Upper lobe of left lung (tissue), 6 donors: ENCODE data around the gene TNS3. TPM values are rescaled to one million over a fixed set of nuclear protein-coding genes. Genes with fewer than 3 reads are reported as not detected.

Experiments
- ATAC-seq, 2 donors: fragments of 200-7000 bp; cut with Tn5 transposase; one replicate each; pipeline ENCODE4 v1.9.1; 2022; ENCODE audit warnings: mild to moderate bottlenecking in 2 of 2, moderate library complexity in 2 of 2; ENCODE audit not compliant: low FRiP score in 2 of 2
- DNase-seq, 2 donors: peaks; one replicate each; pipeline ENCODE4 v3.0.0-alpha.2; 2019 to 2020
- H3K27ac ChIP-seq, 4 donors: fragments of 200-600 bp; sonication (generic); one replicate each; pipeline ENCODE4 v1.5.1; 2016 to 2019
- H3K27me3 ChIP-seq, 4 donors: fragments of 200-600 bp; sonication (generic); one replicate each; pipeline ENCODE4 v1.5.1; 2017 to 2019
- H3K36me3 ChIP-seq, 4 donors: fragments of 200-600 bp; sonication (generic); one replicate each; pipeline ENCODE4 v1.5.1; 2016 to 2019
- H3K4me1 ChIP-seq, 4 donors: fragments of 200-600 bp; sonication (generic); one replicate each; pipeline ENCODE4 v1.5.1; 2018 to 2019
- H3K4me3 ChIP-seq, 4 donors: fragments of 200-600 bp; sonication (generic); one replicate each; pipeline ENCODE4 v1.5.1; 2017 to 2019; ENCODE audit warnings: mild to moderate bottlenecking in 2 of 4, moderate library complexity in 1 of 4
- H3K9me3 ChIP-seq, 4 donors: fragments of 200-600 bp; sonication (generic); one replicate each; pipeline ENCODE4 v1.5.1; 2018 to 2019
- CTCF ChIP-seq, 6 experiments: fragments of 450-650 bp in 4 of 6; fragments of 200-600 bp in 2 of 6; sonication (generic) in 2 of 6; IDR thresholded peaks; one replicate each; pipeline ENCODE4 v1.5.1; 2016 to 2019; ENCODE audit warnings: antibody characterized with exemption in 6 of 6
- EP300 ChIP-seq, 4 donors: sonication (generic); formaldehyde crosslinking; IDR thresholded peaks; one replicate each; pipeline ENCODE4 v1.5.1; 2017; ENCODE audit warnings: antibody characterized with exemption in 4 of 4, control low read depth in 2 of 4
- POLR2A ChIP-seq, 4 donors: fragments of 450-650 bp; IDR thresholded peaks; one replicate each; pipeline ENCODE4 v1.5.1; 2016 to 2017; ENCODE audit warnings: antibody characterized with exemption in 4 of 4, mild to moderate bottlenecking in 2 of 4
- POLR2AphosphoS5 ChIP-seq, 2 donors: sonication (generic); formaldehyde crosslinking; IDR thresholded peaks; one replicate each; pipeline ENCODE4 v1.5.1; 2017; ENCODE audit warnings: antibody characterized with exemption in 2 of 2
- WGBS, 2 donors: methylation state at CpG; one replicate each; pipeline ENCODE4 v1.1.5; 2017 to 2018; 5-methylcytosine and 5-hydroxymethylcytosine counted together
- total RNA-seq, 6 donors: library from RNA; depleted of rRNA in 4 of 6; stranded (reverse); fragments of >200 nt in 4 of 6; gene quantifications; one replicate each; pipeline versions ENCODE4 v1.1.0 to v1.2.1, GENCODE V29; 2016 to 2021
- donor health status: DM: no; HTN: no; CAD: no; lungs with moderate emphysema.
- donor health status: DM: no; HTN: yes; CAD: no; lungs with severe emphysema.

The TNS3 gene
- total RNA-seq, 6 donors from 2014 or later = 90.6 to 266 (median 143) TPM

GRCh38 chr7:47619806-47620205 is 37.9 kb upstream of the TNS3 start:
- ATAC-seq = no peak
- H3K27ac ChIP-seq = no peak overlapping the region

DNA sequence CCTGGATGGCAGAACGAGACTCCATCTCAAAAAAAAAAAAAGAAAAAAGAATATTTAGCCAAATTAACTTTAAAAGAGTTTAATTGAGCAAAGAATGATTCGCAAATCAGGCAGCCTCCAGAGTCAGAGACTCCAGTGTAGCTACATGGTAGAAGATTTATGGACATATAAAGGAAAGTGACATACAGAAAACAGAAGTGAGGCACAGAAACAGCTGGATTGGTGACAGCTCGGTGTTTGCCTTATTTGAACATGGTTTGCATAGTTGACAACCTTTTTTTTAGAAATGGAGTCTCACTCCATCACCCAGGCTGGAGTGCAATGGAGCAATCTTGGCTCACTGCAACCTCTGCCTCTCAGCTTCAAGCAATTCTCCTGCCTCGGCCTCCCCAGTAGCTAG is 35.2 kb upstream of the TNS3 start:
- ATAC-seq (no peak), DNase-seq (no peak)
- no peak for TF ChIP-seq EP300 (IDR thresholded peaks at IDR 0.05)
- no peak for TF ChIP-seq POLR2A (IDR thresholded peaks at IDR 0.05)
- no peak for TF ChIP-seq CTCF (IDR thresholded peaks at IDR 0.05)
- no peak for TF ChIP-seq POLR2AphosphoS5 (IDR thresholded peaks at IDR 0.05)
- Histone ChIP-seq H3K27me3 (no peaks in the 10 kb centered on the region), H3K4me1 (peaks cover 3 to 8% (median 6%) of the 10 kb centered on the region in 4 donors), H3K4me3 (no peak overlapping the region), H3K9me3 (no peaks in the 10 kb centered on the region), H3K27ac (no peak overlapping the region), H3K36me3 (no peaks in the 10 kb centered on the region)
- WGBS, 2 donors = 89 to 90% methylated on average over 4 of the region's 4 CpGs

More at GRCh38 chr7:47619806-47620205, 37.9 kb upstream of the TNS3 start:
- DNase-seq = no peak
- peaks cover 10 to 15% (median 13%) of the 10 kb centered on the region in 4 donors for H3K4me1 ChIP-seq
- H3K27me3 ChIP-seq = no peaks in the 10 kb centered on the region
- H3K9me3 ChIP-seq = no peaks in the 10 kb centered on the region
- no peak overlapping the region for H3K4me3 ChIP-seq
- H3K36me3 ChIP-seq = no peaks in the 10 kb centered on the region
- TF ChIP-seq POLR2AphosphoS5 (IDR thresholded peaks at IDR 0.05) (no peak), POLR2A (IDR thresholded peaks at IDR 0.05) (no peak), EP300 (IDR thresholded peaks at IDR 0.05) (no peak), CTCF (IDR thresholded peaks at IDR 0.05) (no peak)

GRCh38 chr7:47614450-47614849 is 32.5 kb upstream of the TNS3 start:
- Histone ChIP-seq H3K9me3 (no peaks in the 10 kb centered on the region), H3K27me3 (no peaks in the 10 kb centered on the region), H3K36me3 (no peaks in the 10 kb centered on the region), H3K27ac (no peak overlapping the region), H3K4me1 (peaks cover 3 to 18% (median 16%) of the 10 kb centered on the region in 4 donors), H3K4me3 (no peak overlapping the region)
- no peak for DNase-seq
- ATAC-seq = no peak
- 90 to 96% methylated on average over 6 of the region's 6 CpGs for WGBS, 2 donors
- no peak for TF ChIP-seq EP300 (IDR thresholded peaks at IDR 0.05)
- TF ChIP-seq POLR2A (IDR thresholded peaks at IDR 0.05) = no peak
- TF ChIP-seq CTCF (IDR thresholded peaks at IDR 0.05) = no peak
- no peak for TF ChIP-seq POLR2AphosphoS5 (IDR thresholded peaks at IDR 0.05)

- no peak for TF ChIP-seq POLR2A (IDR thresholded peaks at IDR 0.05)
- TF ChIP-seq CTCF (IDR thresholded peaks at IDR 0.05) = no peak
- TF ChIP-seq POLR2AphosphoS5 (IDR thresholded peaks at IDR 0.05) = no peak
- TF ChIP-seq EP300 (IDR thresholded peaks at IDR 0.05) = no peak
Measured at GRCh38 chr7:47611045-47611511, 29.2 kb upstream of the TNS3 start.

GRCh38 chr7:47610506-47611044 is 28.7 kb upstream of the TNS3 start:
- 30 to 46% methylated on average over 4 of the region's 4 CpGs for WGBS, 2 donors
- no peaks in the 10 kb centered on the region for H3K36me3 ChIP-seq
- no peak overlapping the region for H3K4me3 ChIP-seq
- H3K4me1 ChIP-seq = peaks cover 4 to 29% (median 27%) of the 10 kb centered on the region in 4 donors
- peak; percentile 31 to 46 for ATAC-seq
- TF ChIP-seq POLR2A (IDR thresholded peaks at IDR 0.05) (no peak), EP300 (IDR thresholded peaks at IDR 0.05) (no peak), CTCF (IDR thresholded peaks at IDR 0.05) (no peak), POLR2AphosphoS5 (IDR thresholded peaks at IDR 0.05) (no peak)
- H3K9me3 ChIP-seq = no peaks in the 10 kb centered on the region
- no peaks in the 10 kb centered on the region for H3K27me3 ChIP-seq
- DNase-seq = no peak
- peak overlapping the region in 3 of 4 donors; percentile 7 to 52 (median 36) for H3K27ac ChIP-seq

More at GRCh38 chr7:47611045-47611511, 29.2 kb upstream of the TNS3 start:
- Histone ChIP-seq H3K4me1 (peaks cover 3 to 24% (median 22%) of the 10 kb centered on the region in 4 donors), H3K27ac (peak overlapping the region in 2 of 4 donors; percentile 36 to 52), H3K4me3 (no peak overlapping the region), H3K9me3 (no peaks in the 10 kb centered on the region), H3K27me3 (no peaks in the 10 kb centered on the region), H3K36me3 (no peaks in the 10 kb centered on the region)
- WGBS, 2 donors = 48 to 54% methylated on average over 10 of the region's 10 CpGs
- ATAC-seq (no peak), DNase-seq (no peak)
